Activated T-cell treated with anti-CD3 and anti-CD28 coated beads, Interleukin-2, amount 50 U/mL, for 24 hours (primary cell): ENCODE measurements around the gene FOXI2.

Experiments
- DNase-seq: peaks from one replicate; pipeline ENCODE4 v3.0.0-alpha.2; 2020
- H3K27ac Mint-ChIP-seq: 2 replicates; pipeline ENCODE4 v1.8.0; 2020; ENCODE audit warnings: mild to moderate bottlenecking, mixed read lengths
- H3K27me3 Mint-ChIP-seq: 2 replicates; pipeline ENCODE4 v1.8.0; 2020; ENCODE audit warnings: mixed read lengths
- H3K36me3 Mint-ChIP-seq: 2 replicates; pipeline ENCODE4 v1.8.0; 2020; ENCODE audit warnings: low read depth, mixed read lengths
- H3K4me1 Mint-ChIP-seq: 2 replicates; pipeline ENCODE4 v1.8.0; 2020; ENCODE audit warnings: low read depth, mixed read lengths
- H3K4me3 Mint-ChIP-seq: 2 replicates; pipeline ENCODE4 v1.8.0; 2020; ENCODE audit warnings: mild to moderate bottlenecking, moderate library complexity, mixed read lengths
- H3K9me3 Mint-ChIP-seq: 2 replicates; pipeline ENCODE4 v1.8.0; 2020; ENCODE audit warnings: mixed read lengths

FOXI2 gene

GRCh38 chr10:127736222-127736914 is 617 bp upstream of the FOXI2 start:
- no peak overlapping the region for H3K4me3 Mint-ChIP-seq
- H3K27ac Mint-ChIP-seq, result no peak overlapping the region

DNA sequence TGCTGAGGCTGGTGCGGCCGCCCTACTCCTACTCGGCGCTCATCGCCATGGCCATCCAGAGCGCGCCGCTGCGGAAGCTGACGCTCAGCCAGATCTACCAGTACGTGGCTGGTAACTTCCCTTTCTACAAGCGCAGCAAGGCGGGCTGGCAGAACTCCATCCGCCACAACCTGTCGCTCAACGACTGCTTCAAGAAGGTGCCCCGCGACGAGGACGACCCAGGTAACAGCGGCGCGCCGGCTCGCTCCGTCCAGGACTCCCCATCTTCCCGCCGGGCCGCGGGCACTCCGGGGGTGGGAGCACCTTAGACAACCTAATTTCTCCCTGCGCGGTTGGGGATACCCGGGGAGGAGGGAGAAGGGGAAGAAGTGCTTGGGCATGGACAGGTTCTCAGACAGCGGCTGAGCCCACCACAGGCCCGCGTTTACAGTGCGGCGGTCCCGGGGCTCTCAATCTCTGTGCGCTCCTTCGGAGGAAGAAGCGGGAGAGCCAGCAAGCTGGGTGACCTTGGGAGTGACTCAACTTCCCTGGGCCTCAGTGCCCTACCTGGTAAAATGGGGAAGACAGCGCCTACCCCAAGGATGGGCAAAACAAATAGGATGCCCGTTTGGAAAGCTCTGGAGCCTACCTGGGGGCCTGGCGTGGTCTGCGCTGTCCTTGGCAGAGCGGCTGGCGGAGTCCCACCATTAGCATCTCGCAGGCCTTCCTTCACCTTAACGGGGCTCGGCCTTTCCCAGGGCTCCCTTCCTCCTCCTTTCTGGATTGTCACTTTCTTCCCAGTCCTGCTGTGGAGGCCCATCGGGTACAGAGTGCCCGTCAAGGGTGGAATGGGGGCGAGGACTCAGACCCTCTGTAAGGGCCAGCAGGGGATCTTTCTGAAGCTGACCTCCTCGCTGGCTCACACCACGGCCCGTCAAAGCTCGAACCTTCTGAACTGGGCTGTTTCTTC is 852 bp downstream of the FOXI2 start:
- Mint-ChIP-seq H3K27ac (no peak overlapping the region), H3K4me3 (no peak overlapping the region), H3K4me1 (no peaks in the 10 kb centered on the region), H3K36me3 (no peaks in the 10 kb centered on the region), H3K9me3 (no peaks in the 10 kb centered on the region), H3K27me3 (peaks cover 55% of the 10 kb centered on the region)
- no peak for DNase-seq

More at GRCh38 chr10:127736222-127736914, 617 bp upstream of the FOXI2 start:
- Mint-ChIP-seq H3K36me3 (no peaks in the 10 kb centered on the region), H3K27me3 (peaks cover 58% of the 10 kb centered on the region), H3K4me1 (no peaks in the 10 kb centered on the region), H3K9me3 (no peaks in the 10 kb centered on the region)
- DNase-seq, result no peak

GRCh38 chr10:127738512-127739424 is 1.8 kb downstream of the FOXI2 start:
- Mint-ChIP-seq H3K9me3 (no peaks in the 10 kb centered on the region), H3K27me3 (peaks cover 48% of the 10 kb centered on the region), H3K4me3 (no peak overlapping the region), H3K36me3 (no peaks in the 10 kb centered on the region), H3K27ac (no peak overlapping the region), H3K4me1 (no peaks in the 10 kb centered on the region)
- no peak for DNase-seq

- no peak for DNase-seq
- Mint-ChIP-seq H3K4me1 (no peaks in the 10 kb centered on the region), H3K36me3 (no peaks in the 10 kb centered on the region), H3K9me3 (no peaks in the 10 kb centered on the region), H3K27ac (peak overlapping the region; percentile 29), H3K4me3 (no peak overlapping the region), H3K27me3 (peaks cover 38% of the 10 kb centered on the region)
Observed at GRCh38 chr10:127739908-127740307, 2.9 kb downstream of the FOXI2 start.

- H3K27me3 Mint-ChIP-seq, result peaks cover 31% of the 10 kb centered on the region
- H3K9me3 Mint-ChIP-seq, result no peaks in the 10 kb centered on the region
- H3K4me1 Mint-ChIP-seq, result no peaks in the 10 kb centered on the region
- DNase-seq, result no peak
- no peak overlapping the region for H3K4me3 Mint-ChIP-seq
- no peaks in the 10 kb centered on the region for H3K36me3 Mint-ChIP-seq
- no peak overlapping the region for H3K27ac Mint-ChIP-seq
Observed at GRCh38 chr10:127740596-127740995, 3.6 kb downstream of the FOXI2 start.

GRCh38 chr10:127743205-127743604 is 6.2 kb downstream of the FOXI2 start:
- no peaks in the 10 kb centered on the region for H3K9me3 Mint-ChIP-seq
- H3K4me1 Mint-ChIP-seq, result no peaks in the 10 kb centered on the region
- H3K27ac Mint-ChIP-seq, result no peak overlapping the region
- H3K4me3 Mint-ChIP-seq, result no peak overlapping the region
- no peak for DNase-seq
- H3K27me3 Mint-ChIP-seq, result peaks cover 11% of the 10 kb centered on the region
- H3K36me3 Mint-ChIP-seq, result no peaks in the 10 kb centered on the region

GRCh38 chr10:127744956-127745355 is 8.0 kb downstream of the FOXI2 start:
- DNase-seq, result no peak
- H3K4me1 Mint-ChIP-seq, result no peaks in the 10 kb centered on the region
- H3K27ac Mint-ChIP-seq, result no peak overlapping the region
- no peaks in the 10 kb centered on the region for H3K36me3 Mint-ChIP-seq
- peaks cover 13% of the 10 kb centered on the region for H3K27me3 Mint-ChIP-seq
- H3K4me3 Mint-ChIP-seq, result no peak overlapping the region
- H3K9me3 Mint-ChIP-seq, result peaks cover 6% of the 10 kb centered on the region

DNA sequence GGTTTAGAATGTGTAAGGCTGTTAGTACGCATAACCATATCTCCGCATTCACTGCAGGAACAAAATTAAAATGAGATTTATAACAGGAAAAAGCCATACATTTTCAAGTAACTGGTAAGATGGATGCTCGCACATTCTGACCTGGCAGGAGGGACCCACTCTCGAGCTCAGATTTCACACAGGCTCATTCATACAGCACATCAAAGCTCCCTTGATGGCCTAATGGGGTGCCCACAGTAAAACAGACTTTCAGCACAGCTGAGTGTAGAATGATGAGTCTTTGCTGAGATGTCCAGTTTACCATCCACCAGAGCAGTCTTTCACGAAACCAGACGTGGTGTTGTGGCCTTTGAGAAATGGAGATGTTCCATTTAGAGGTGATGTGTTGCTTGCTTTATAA is 8.9 kb downstream of the FOXI2 start:
- Mint-ChIP-seq H3K27ac (no peak overlapping the region), H3K36me3 (no peaks in the 10 kb centered on the region), H3K4me3 (no peak overlapping the region), H3K9me3 (peaks cover 6% of the 10 kb centered on the region), H3K4me1 (no peaks in the 10 kb centered on the region), H3K27me3 (peaks cover 13% of the 10 kb centered on the region)
- DNase-seq, result no peak

GRCh38 chr10:127755753-127756152 is 18.8 kb downstream of the FOXI2 start:
- DNase-seq, result no peak

GRCh38 chr10:127756264-127756663 is 19.3 kb downstream of the FOXI2 start:
- DNase-seq, result no peak
- Mint-ChIP-seq H3K27me3 (peaks cover 4% of the 10 kb centered on the region), H3K4me3 (no peak overlapping the region), H3K9me3 (no peaks in the 10 kb centered on the region), H3K36me3 (no peaks in the 10 kb centered on the region), H3K27ac (no peak overlapping the region), H3K4me1 (no peaks in the 10 kb centered on the region)

More at GRCh38 chr10:127755753-127756152, 18.8 kb downstream of the FOXI2 start:
- H3K27ac Mint-ChIP-seq, result no peak overlapping the region
- H3K4me1 Mint-ChIP-seq, result no peaks in the 10 kb centered on the region
- no peak overlapping the region for H3K4me3 Mint-ChIP-seq
- H3K36me3 Mint-ChIP-seq, result no peaks in the 10 kb centered on the region
- peaks cover 4% of the 10 kb centered on the region for H3K27me3 Mint-ChIP-seq
- no peaks in the 10 kb centered on the region for H3K9me3 Mint-ChIP-seq

DNA sequence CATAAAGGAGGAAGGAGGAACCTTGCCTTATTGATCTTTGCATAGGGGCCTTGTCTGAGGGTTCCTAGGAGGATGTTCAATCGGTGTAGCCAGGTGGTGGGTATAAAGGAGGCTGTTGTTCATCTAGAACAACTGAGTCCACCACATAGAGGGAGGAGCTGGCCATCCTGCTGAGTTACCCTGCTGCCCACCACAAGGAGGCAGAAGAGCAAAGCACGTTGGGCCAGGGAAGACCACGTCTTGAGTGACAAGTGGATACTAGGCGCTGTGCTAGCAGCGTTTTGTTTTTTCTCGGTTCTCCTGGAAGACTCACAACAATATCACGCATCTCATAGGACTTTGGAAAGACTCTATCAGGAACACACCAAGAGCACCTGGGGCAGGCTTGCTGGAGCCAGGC is 20.0 kb downstream of the FOXI2 start:
- H3K36me3 Mint-ChIP-seq, result no peaks in the 10 kb centered on the region
- H3K27me3 Mint-ChIP-seq, result peaks cover 4% of the 10 kb centered on the region
- H3K4me1 Mint-ChIP-seq, result no peaks in the 10 kb centered on the region
- no peak overlapping the region for H3K27ac Mint-ChIP-seq
- H3K9me3 Mint-ChIP-seq, result no peaks in the 10 kb centered on the region
- no peak for DNase-seq
- H3K4me3 Mint-ChIP-seq, result no peak overlapping the region

- Mint-ChIP-seq H3K27me3 (peaks cover 15% of the 10 kb centered on the region), H3K9me3 (no peaks in the 10 kb centered on the region), H3K36me3 (no peaks in the 10 kb centered on the region), H3K27ac (no peak overlapping the region), H3K4me3 (no peak overlapping the region), H3K4me1 (no peaks in the 10 kb centered on the region)
- DNase-seq, result no peak
Observed at GRCh38 chr10:127759276-127759675, 22.3 kb downstream of the FOXI2 start.

DNA sequence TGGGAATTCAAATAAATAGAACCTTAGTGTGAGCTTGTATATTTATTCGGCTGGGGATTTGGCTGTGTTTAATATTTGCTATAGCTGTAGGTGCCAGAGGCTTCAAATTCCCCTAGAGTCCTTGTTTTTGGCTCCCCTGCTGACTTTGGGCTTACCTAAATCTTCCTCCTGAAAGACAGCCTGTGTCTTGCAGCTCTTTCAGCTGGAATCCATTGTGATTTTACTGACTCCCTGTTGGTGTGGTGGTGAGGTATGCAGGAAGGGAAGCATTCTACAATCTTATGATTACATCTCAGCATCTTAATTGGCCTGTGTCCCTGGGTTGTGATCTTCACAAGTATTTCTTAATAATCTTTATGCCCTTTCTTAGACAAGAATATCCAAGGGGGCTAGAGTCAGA is 25.9 kb downstream of the FOXI2 start:
- no peaks in the 10 kb centered on the region for H3K9me3 Mint-ChIP-seq
- no peak overlapping the region for H3K27ac Mint-ChIP-seq
- no peak overlapping the region for H3K4me3 Mint-ChIP-seq
- no peaks in the 10 kb centered on the region for H3K36me3 Mint-ChIP-seq
- no peaks in the 10 kb centered on the region for H3K4me1 Mint-ChIP-seq
- no peak for DNase-seq
- H3K27me3 Mint-ChIP-seq, result peaks cover 20% of the 10 kb centered on the region

DNA sequence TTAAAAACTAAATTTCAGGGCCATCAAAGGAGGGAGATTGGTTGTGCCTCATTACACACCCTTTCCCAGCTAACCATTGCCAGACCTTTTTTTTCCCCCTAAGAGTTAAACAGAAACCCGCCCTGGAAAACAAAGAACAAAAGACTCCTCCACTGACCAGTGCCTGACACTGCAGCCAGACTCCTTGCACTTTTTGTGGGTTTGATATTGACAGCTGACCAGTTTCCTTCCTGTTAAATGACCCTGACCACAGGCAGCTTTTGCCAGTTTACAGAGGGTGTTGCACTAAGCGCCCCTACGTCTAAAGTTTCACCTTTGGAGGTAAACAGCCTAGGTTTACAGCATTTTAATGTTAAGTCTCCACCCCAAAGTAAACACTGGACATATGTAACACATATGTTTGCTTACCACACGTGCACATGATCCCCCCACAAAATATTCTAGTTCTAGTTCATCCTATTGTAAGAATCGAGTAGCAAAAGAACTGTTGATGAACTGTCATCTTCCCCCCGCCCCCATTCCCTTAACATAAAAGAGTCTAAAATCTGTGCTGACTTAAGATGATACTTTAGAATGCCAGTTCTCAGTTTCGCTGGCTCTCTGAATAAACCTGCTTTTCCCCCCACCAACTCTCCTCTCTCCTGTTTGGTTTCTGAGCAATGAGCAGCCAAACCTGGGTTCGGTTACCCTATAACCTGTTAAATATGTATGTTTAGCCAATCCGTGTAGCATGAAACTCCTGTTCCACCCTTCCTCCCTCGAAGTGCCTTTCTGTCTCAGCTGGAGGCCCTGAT is 38.0 kb downstream of the FOXI2 start:
- H3K4me3 Mint-ChIP-seq, result no peak overlapping the region
- no peaks in the 10 kb centered on the region for H3K36me3 Mint-ChIP-seq
- H3K9me3 Mint-ChIP-seq, result no peaks in the 10 kb centered on the region
- H3K27me3 Mint-ChIP-seq, result no peaks in the 10 kb centered on the region
- no peaks in the 10 kb centered on the region for H3K4me1 Mint-ChIP-seq
- H3K27ac Mint-ChIP-seq, result no peak overlapping the region
- DNase-seq, result no peak
